ENCODE results near the gene GRM1.

DNA sequence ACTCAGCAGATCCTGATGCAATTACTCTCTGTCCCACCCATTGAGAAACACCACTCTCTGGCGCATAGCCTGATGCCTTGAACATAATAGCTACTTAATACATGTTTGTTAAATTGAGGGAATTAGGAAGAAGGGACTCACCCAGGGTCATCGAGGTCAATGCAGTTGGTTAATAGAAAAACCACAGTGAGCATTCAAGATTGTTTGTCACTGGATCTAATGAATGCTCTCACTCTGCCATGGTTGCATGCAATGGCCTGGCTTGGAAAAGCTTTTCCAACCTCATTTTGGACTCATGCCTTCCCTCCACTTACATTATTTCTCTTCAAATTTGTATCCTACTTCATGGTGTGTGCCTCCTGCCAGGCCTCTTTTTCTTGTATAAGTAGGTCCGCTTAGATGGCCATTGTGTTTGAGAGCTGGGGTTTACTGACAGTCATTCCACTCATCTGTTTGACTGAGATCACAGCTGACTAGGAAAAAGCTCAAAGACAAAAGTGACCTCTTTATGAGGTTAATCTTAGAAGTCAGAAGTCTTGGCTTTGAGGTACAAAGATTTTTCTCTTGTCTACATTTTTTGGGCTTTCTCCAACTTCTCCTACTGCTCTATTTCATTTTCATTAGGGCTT, 360.0 kb downstream of the GRM1 start:
- no peak for TF ChIP-seq EZH2 (IDR thresholded peaks at IDR 0.05)
- TF ChIP-seq, protein P1, sequence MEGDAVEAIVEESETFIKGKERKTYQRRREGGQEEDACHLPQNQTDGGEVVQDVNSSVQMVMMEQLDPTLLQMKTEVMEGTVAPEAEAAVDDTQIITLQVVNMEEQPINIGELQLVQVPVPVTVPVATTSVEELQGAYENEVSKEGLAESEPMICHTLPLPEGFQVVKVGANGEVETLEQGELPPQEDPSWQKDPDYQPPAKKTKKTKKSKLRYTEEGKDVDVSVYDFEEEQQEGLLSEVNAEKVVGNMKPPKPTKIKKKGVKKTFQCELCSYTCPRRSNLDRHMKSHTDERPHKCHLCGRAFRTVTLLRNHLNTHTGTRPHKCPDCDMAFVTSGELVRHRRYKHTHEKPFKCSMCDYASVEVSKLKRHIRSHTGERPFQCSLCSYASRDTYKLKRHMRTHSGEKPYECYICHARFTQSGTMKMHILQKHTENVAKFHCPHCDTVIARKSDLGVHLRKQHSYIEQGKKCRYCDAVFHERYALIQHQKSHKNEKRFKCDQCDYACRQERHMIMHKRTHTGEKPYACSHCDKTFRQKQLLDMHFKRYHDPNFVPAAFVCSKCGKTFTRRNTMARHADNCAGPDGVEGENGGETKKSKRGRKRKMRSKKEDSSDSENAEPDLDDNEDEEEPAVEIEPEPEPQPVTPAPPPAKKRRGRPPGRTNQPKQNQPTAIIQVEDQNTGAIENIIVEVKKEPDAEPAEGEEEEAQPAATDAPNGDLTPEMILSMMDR (IDR thresholded peaks at IDR 0.05) = no peak

Measured in neural progenitor cell (in vitro differentiated cells).